B cell (primary cell): ENCODE data around the gene SURF6. TPM values are rescaled to one million over a fixed set of nuclear protein-coding genes. Genes with fewer than 3 reads are reported as not detected.

Source experiments
- ATAC-seq: fragments of 200-7000 bp; cut with Tn5 transposase; one replicate; pipeline ENCODE4 v1.10.0; 2021; ENCODE audit warnings: low read depth, mild to moderate bottlenecking, moderate number of reproducible peaks, moderate library complexity
- CTCF ChIA-PET: fragments of 350-600 bp; sonication (Branson Sonifier 250); formaldehyde crosslinking; loops from one replicate; lab custom pipeline; 2021; ENCODE audit warnings: antibody characterized with exemption, inconsistent platforms; lab: Charles Lee
- POLR2A ChIA-PET: fragments of 350-600 bp; sonication (Branson Sonifier 250); formaldehyde crosslinking; loops from one replicate; lab custom pipeline; 2021; ENCODE audit warnings: antibody characterized with exemption; lab: Charles Lee
- DNase-seq: peaks from one replicate; pipeline ENCODE4 v3.0.0; 2013
- H2AFZ ChIP-seq: 2 replicates; pipeline ENCODE4 v1.6.1; 2012; ENCODE audit warnings: mild to moderate bottlenecking, low read depth, low read length; ENCODE audit not compliant: insufficient read depth, poor library complexity, severe bottlenecking
- H3K27ac ChIP-seq, 2 donors: 1 replicate in 1 of 2; 2 replicates in 1 of 2; pipeline ENCODE4 v1.5.1; 2012 to 2013; ENCODE audit warnings: low read length in 2 of 2, mild to moderate bottlenecking in 2 of 2, moderate library complexity in 1 of 2
- H3K27me3 ChIP-seq, 4 experiments: fragments of 200-600 bp in 1 of 4; sonication (generic) in 1 of 4; replicated peaks in 1 of 4; 1 replicate in 2 of 4; 2 replicates in 2 of 4; pipeline versions ENCODE4 v1.6.1 to v1.7.0; 2013 to 2016; ENCODE audit warnings: low read length in 3 of 4, mild to moderate bottlenecking in 2 of 4, mixed read lengths in 1 of 4, moderate library complexity in 1 of 4; ENCODE audit not compliant: insufficient read depth in 4 of 4, control insufficient read depth in 3 of 4; ENCODE audit errors: control extremely low read depth in 1 of 4
- H3K36me3 ChIP-seq, 2 experiments: replicated peaks in 1 of 2; 1 replicate in 1 of 2; 2 replicates in 1 of 2; pipeline versions ENCODE4 v1.6.1 to v1.7.1; 2013; ENCODE audit warnings: low read length in 1 of 2; ENCODE audit not compliant: insufficient read depth in 2 of 2, control insufficient read depth in 1 of 2; ENCODE audit errors: control extremely low read depth in 1 of 2, extremely low read depth in 1 of 2
- H3K4me1 ChIP-seq, 2 donors: fragments of 200-600 bp in 1 of 2; sonication (generic) in 1 of 2; 1 replicate in 1 of 2; 2 replicates in 1 of 2; pipeline versions ENCODE4 v1.5.1 to v1.6.1; 2013 to 2017; ENCODE audit warnings: low read length in 2 of 2; ENCODE audit not compliant: control insufficient read depth in 2 of 2, insufficient read depth in 2 of 2
- H3K4me2 ChIP-seq: replicated peaks from 2 replicates; pipeline ENCODE3; 2012; ENCODE audit warnings: mild to moderate bottlenecking, low read depth, low read length; ENCODE audit not compliant: poor library complexity, severe bottlenecking
- H3K4me3 ChIP-seq, 5 experiments: fragments of 200-600 bp in 1 of 5; sonication (generic) in 1 of 5; 1 replicate in 3 of 5; 2 replicates in 2 of 5; pipeline versions ENCODE4 v1.5.1 to v1.7.0; 2011 to 2016; ENCODE audit warnings: low read length in 4 of 5, mild to moderate bottlenecking in 4 of 5, low read depth in 2 of 5, control low read depth in 1 of 5, moderate library complexity in 1 of 5; ENCODE audit not compliant: insufficient read depth in 1 of 5; ENCODE audit errors: control extremely low read depth in 1 of 5, extremely low read depth in 1 of 5
- H3K79me2 ChIP-seq: fragments of 200-600 bp; sonication (generic); one replicate; pipeline ENCODE4 v1.6.0; 2016; ENCODE audit warnings: low read length; ENCODE audit not compliant: control insufficient read depth, insufficient read depth
- H3K9ac ChIP-seq: fragments of 200-600 bp; sonication (generic); 2 replicates; pipeline ENCODE4 v1.6.1; 2017; ENCODE audit warnings: mild to moderate bottlenecking, low read length, moderate library complexity
- H3K9me3 ChIP-seq, 3 donors: one replicate each; pipeline versions ENCODE4 v1.6.1 to v1.7.1; 2013; ENCODE audit warnings: low read length in 2 of 3; ENCODE audit not compliant: control insufficient read depth in 2 of 3, insufficient read depth in 1 of 3; ENCODE audit errors: control extremely low read depth in 1 of 3
- H4K20me1 ChIP-seq: 2 replicates; pipeline ENCODE4 v1.6.0; 2012; ENCODE audit warnings: mild to moderate bottlenecking, low read length; ENCODE audit not compliant: insufficient read depth, control insufficient read depth, poor library complexity, severe bottlenecking
- H3K27ac Mint-ChIP-seq: one replicate; pipeline ENCODE4 v1.8.0; 2021; ENCODE audit warnings: mixed read lengths
- H3K27me3 Mint-ChIP-seq: one replicate; pipeline ENCODE4 v1.8.0; 2021; ENCODE audit warnings: mixed read lengths
- H3K4me1 Mint-ChIP-seq: one replicate; pipeline ENCODE4 v1.8.0; 2021; ENCODE audit warnings: mixed read lengths
- H3K4me3 Mint-ChIP-seq: one replicate; pipeline ENCODE4 v1.8.0; 2021; ENCODE audit warnings: mixed read lengths
- H3K9me3 Mint-ChIP-seq: one replicate; pipeline ENCODE4 v1.8.0; 2022; ENCODE audit warnings: mixed read lengths; ENCODE audit not compliant: insufficient read depth
- CTCF ChIP-seq: fragments of 200-600 bp; IDR thresholded peaks from one replicate; pipeline ENCODE4 v1.8.0; 2022; ENCODE audit warnings: antibody characterized with exemption, mild to moderate bottlenecking
- EZH2 ChIP-seq: IDR thresholded peaks from 2 replicates; pipeline ENCODE4 v1.6.1; 2012; ENCODE audit warnings: borderline replicate concordance, low read depth, mild to moderate bottlenecking, moderate library complexity, low read length; ENCODE audit not compliant: insufficient read depth, poor library complexity, severe bottlenecking
- WGBS: methylation state at CpG from one replicate; pipeline ENCODE4 v1.1.5; 2013; ENCODE audit warnings: missing lambda C conversion rate; ENCODE audit not compliant: insufficient coverage; 5-methylcytosine and 5-hydroxymethylcytosine counted together
- intact Hi-C: fragments of 100-400 bp; cut with micrococcal nuclease; formaldehyde crosslinking; loops from one replicate; pipeline ENCODE4 v1.10.0; 2022
- polyA plus RNA-seq: library from polyadenylated mRNA; depleted of rRNA; stranded (reverse); fragments of >200 nt; gene quantifications from 2 replicates; pipeline ENCODE4 v1.2.3, GENCODE V29; 2012
- total RNA-seq, 2 donors: library from RNA; stranded (reverse); fragments of 120-200 nt in 1 of 2; gene quantifications; 1 replicate in 1 of 2; 2 replicates in 1 of 2; pipeline versions ENCODE4 v1.2.3 to v1.2.4, GENCODE V29; 2013 to 2022

The SURF6 gene
- total and polyA plus RNA-seq, 2 donors (not counting 1 experiment from before 2014, with no cell fraction given) = 14.7 to 25.9 TPM

- intact Hi-C loops = no loop called here
- no peak for TF ChIP-seq EZH2
- no peak for TF ChIP-seq CTCF
These were observed 4.2 kb downstream of the SURF6 start for GRCh38 chr9:133331641-133332380.

GRCh38 chr9:133331221-133331620 is 4.8 kb downstream of the SURF6 start:
- Histone ChIP-seq H2AFZ (no peak overlapping the region), H3K4me2 (no peak overlapping the region), H3K79me2 (peaks cover 23% of the 10 kb centered on the region), H3K36me3 (peaks cover 3 to 44% of the 10 kb centered on the region in 2 experiments), H3K4me3 (no peak overlapping the region), H3K9me3 (peaks cover 0 to 1% (median 0%) of the 10 kb centered on the region in 3 donors), H3K27me3 (no peaks in the 10 kb centered on the region), H3K9ac (no peak overlapping the region), H3K4me1 (peaks cover 11 to 17% of the 10 kb centered on the region in 2 donors), H4K20me1 (peaks cover 46% of the 10 kb centered on the region), H3K27ac (no peak overlapping the region)
- H3K27ac Mint-ChIP-seq = no peak overlapping the region
- no peak for DNase-seq
- no peaks in the 10 kb centered on the region for H3K9me3 Mint-ChIP-seq
- POLR2A ChIA-PET = no interaction called here
- H3K4me3 Mint-ChIP-seq = no peak overlapping the region
- WGBS = 98% methylated on average over 19 of the region's 19 CpGs
- H3K4me1 Mint-ChIP-seq = peaks cover 20% of the 10 kb centered on the region
- no peaks in the 10 kb centered on the region for H3K27me3 Mint-ChIP-seq
- ATAC-seq = no peak
- TF ChIP-seq EZH2 (no peak), CTCF (no peak)
- intact Hi-C loops = no loop called here
- CTCF ChIA-PET = interaction anchor here (1.1 to 1.3 kb wide), 2 partner anchors 145 to 156 kb away, joined by 5 to 6 read pairs; no protein-coding TSS in a partner anchor

More at GRCh38 chr9:133331641-133332380, 4.2 kb downstream of the SURF6 start:
- ChIA-PET CTCF (no interaction called here), POLR2A (no interaction called here)
- no peak overlapping the region for H3K4me3 ChIP-seq
- no peak overlapping the region for H3K27ac ChIP-seq
- peaks cover 46% of the 10 kb centered on the region for H4K20me1 ChIP-seq
- no peak overlapping the region for H3K4me3 Mint-ChIP-seq
- peaks cover 3 to 44% of the 10 kb centered on the region in 2 experiments for H3K36me3 ChIP-seq
- H3K27ac Mint-ChIP-seq = peak overlapping the region; percentile 21
- H3K4me1 ChIP-seq = peaks cover 13 to 23% of the 10 kb centered on the region in 2 donors
- peaks cover 26% of the 10 kb centered on the region for H3K4me1 Mint-ChIP-seq
- no peaks in the 10 kb centered on the region for H3K9me3 Mint-ChIP-seq
- DNase-seq (peak; percentile 7), ATAC-seq (no peak)
- no peak overlapping the region for H2AFZ ChIP-seq
- 98% methylated on average over 57 of the region's 57 CpGs for WGBS
- no peak overlapping the region for H3K4me2 ChIP-seq
- H3K27me3 Mint-ChIP-seq = no peaks in the 10 kb centered on the region
- H3K9me3 ChIP-seq = peaks cover 0 to 4% (median 0%) of the 10 kb centered on the region in 3 donors
- no peak overlapping the region for H3K9ac ChIP-seq
- H3K27me3 ChIP-seq = no peaks in the 10 kb centered on the region
- peaks cover 27% of the 10 kb centered on the region for H3K79me2 ChIP-seq
